ENCODE results near the gene ACP3. TPM values are rescaled to one million over a fixed set of nuclear protein-coding genes. Genes with fewer than 3 reads are reported as not detected.

The ACP3 gene
- total and polyA plus RNA-seq, 9 of the 15 experiments (the other 6 are each of a cell fraction or from before 2014, with no cell fraction given): 0.08 to 1.1 (median 0.21) TPM

- TF ChIP-seq KAT2B (IDR thresholded peaks at IDR 0.05; ENCODE audit: low read depth, low read length) (no peak), SMC3 (conservative IDR thresholded peaks at IDR 0.05; ENCODE audit: insufficient read depth, low read depth, low read length) (peak; percentile 58; the same call in 1 of the 2 replicates), TRIM25 (IDR thresholded peaks at IDR 0.05; ENCODE audit: borderline replicate concordance) (no peak), PHB (CRISPR knock-in tag; IDR thresholded peaks at IDR 0.05) (no peak), MCM3 (IDR thresholded peaks at IDR 0.05) (no peak), ZNF263 (CRISPR knock-in tag; IDR thresholded peaks at IDR 0.05; ENCODE audit: borderline replicate concordance) (no peak), ATF2 (CRISPR knock-in tag; IDR thresholded peaks at IDR 0.05) (no peak), CC2D1A (IDR thresholded peaks at IDR 0.05) (0 out of 2 replicates have a peak, but pooled peaks have one; percentile 33), MXI1 (IDR thresholded peaks at IDR 0.05; ENCODE audit: low read depth, low read length) (no peak), RAD51 (IDR thresholded peaks at IDR 0.05; ENCODE audit: borderline replicate concordance, low read depth) (no peak), EP400 (IDR thresholded peaks at IDR 0.05) (no peak), ZBTB2 (IDR thresholded peaks at IDR 0.05) (no peak), ESRRA (IDR thresholded peaks at IDR 0.05; ENCODE audit: borderline replicate concordance, low read depth) (no peak), PREB (CRISPR knock-in tag; IDR thresholded peaks at IDR 0.05) (no peak), ZNF551 (CRISPR knock-in tag; IDR thresholded peaks at IDR 0.05) (no peak), ELF4 (CRISPR knock-in tag; IDR thresholded peaks at IDR 0.05) (no peak), MAFG (tag; conservative IDR thresholded peaks at IDR 0.05) (0 out of 2 replicates have a peak, but pooled peaks have one; percentile 11), ZNF445 (CRISPR knock-in tag; IDR thresholded peaks at IDR 0.05; ENCODE audit: low read depth) (no peak), HLTF (IDR thresholded peaks at IDR 0.05) (no peak), TCFL5 (CRISPR knock-in tag; conservative IDR thresholded peaks at IDR 0.05) (no peak), CCAR2 (IDR thresholded peaks at IDR 0.05; ENCODE audit: low read depth, low read length) (peak; percentile 97; the same call in 1 of the 2 replicates), NR1H2 (CRISPR knock-in tag; IDR thresholded peaks at IDR 0.05) (no peak), SAP30 (IDR thresholded peaks at IDR 0.05; ENCODE audit: borderline replicate concordance, insufficient read depth, low read depth, low read length, poor library complexity, severe bottlenecking) (no peak), ZNF143 (CRISPR knock-in tag; IDR thresholded peaks at IDR 0.05) (no peak)
Measured at GRCh38 chr3:132352556-132353143, 35.4 kb downstream of the ACP3 start (continued).

Measured in K562 (cell line).